ENCODE measurements around the gene PAX5.

- TF ChIP-seq CTCF (IDR thresholded peaks at IDR 0.05) (no peak), POLR2A (IDR thresholded peaks at IDR 0.05) (no peak)
Observed at GRCh38 chr9:36900856-36901220, 133.2 kb downstream of the PAX5 start.

All from esophagus squamous epithelium (tissue), 4 donors.